SKM-1 (cell line): ENCODE results near the gene SACM1L.

ENCODE experiments used
- DNase-seq: peaks from one replicate; lab custom pipeline; 2025; ENCODE audit not compliant: unreplicated experiment; lab: John Stamatoyannopoulos, UW

SACM1L gene

GRCh38 chr3:45783667-45784066, 94.5 kb downstream of the SACM1L start:
- no peak for DNase-seq

GRCh38 chr3:45785605-45786150, 96.5 kb downstream of the SACM1L start:
- DNase-seq: no peak

DNA sequence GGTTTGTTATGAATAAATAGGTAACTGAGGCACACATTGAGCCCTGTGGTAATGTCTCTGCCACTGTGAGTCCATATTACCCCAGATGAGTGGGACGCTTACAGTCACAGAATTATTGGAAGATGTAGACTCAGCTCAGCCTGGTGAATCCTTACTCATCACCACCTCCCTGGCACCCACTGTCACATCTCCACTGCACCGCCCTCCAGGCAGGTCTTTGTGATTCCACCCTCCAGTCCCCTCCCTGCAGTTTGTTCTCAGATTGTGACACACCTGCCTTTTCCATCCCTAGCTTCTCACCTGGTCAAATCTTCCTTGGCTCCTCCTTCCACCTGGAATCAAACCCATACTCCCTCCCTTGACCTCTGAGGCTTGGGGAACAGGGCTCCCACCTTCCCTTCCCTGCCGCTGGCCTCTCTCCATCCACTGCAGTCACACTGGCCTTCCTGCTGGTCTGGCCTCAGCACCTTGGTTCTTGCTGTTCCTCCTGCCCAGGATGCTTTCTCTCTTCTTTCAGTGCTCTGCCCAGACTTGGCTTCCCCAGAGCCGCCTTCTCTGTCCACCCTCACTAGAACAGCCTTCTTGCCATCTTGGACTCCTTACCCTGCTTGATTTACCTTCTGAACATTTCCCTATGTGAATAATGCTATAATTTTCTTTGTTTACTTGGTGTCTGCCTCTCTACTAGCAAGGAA, 97.8 kb downstream of the SACM1L start:
- DNase-seq: no peak

- DNase-seq: no peak
Observed at GRCh38 chr3:45787551-45787950, 98.4 kb downstream of the SACM1L start.

- DNase-seq: no peak
Observed at GRCh38 chr3:45789235-45789812, 100.1 kb downstream of the SACM1L start.

- no peak for DNase-seq
Observed at GRCh38 chr3:45790596-45790995, 101.4 kb downstream of the SACM1L start.

DNA sequence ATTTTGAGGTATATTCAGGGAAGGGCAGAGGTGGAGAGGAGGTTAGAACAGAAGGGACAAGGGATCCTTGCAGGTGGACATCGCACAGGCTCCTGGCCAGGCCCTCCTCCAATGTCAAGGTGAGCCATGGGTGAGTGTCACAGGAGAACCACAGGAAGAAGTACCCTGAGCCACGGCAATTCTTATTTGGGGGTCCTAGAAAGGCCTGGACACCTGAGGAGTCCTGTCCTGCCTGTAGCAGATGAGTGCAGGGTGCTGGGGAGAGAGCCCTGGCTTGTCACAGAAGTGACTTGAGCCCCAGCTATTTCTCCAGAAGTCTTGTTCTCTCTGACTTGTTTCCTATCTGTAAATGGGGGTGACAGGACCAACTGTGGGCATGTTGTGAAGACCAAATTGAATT, 102.8 kb downstream of the SACM1L start:
- DNase-seq: no peak

DNA sequence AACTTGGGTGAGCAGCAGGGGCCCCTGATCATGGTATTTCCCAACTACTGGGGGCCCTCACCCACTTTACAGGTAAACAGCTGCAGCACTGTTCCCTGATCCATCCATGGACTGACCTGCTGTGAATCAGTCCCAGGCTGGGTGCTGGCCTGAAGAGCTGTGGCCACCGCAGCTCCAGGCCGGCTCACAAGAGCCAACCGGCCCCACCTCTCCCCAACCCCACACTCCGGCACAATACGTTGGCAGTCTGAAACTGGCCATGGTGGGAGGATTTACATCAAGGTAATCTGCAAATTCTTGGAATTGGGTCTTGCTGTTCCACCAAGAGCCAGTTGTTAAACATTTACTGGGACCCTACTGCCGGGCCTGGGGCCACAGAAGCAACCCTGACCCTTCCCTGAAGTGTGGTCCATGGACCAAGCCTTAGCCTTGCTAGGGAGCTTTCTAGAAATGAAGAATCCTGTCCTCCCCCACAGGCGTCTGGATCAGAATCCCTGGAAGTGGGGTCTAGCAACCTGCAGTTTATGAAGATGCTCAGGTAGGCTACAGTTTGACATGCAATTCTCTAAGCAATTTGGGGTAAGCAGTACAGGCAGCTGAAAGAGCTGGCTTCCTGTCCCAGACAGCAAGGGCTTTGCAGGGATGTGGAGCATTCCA, 103.4 kb downstream of the SACM1L start:
- no peak for DNase-seq

DNA sequence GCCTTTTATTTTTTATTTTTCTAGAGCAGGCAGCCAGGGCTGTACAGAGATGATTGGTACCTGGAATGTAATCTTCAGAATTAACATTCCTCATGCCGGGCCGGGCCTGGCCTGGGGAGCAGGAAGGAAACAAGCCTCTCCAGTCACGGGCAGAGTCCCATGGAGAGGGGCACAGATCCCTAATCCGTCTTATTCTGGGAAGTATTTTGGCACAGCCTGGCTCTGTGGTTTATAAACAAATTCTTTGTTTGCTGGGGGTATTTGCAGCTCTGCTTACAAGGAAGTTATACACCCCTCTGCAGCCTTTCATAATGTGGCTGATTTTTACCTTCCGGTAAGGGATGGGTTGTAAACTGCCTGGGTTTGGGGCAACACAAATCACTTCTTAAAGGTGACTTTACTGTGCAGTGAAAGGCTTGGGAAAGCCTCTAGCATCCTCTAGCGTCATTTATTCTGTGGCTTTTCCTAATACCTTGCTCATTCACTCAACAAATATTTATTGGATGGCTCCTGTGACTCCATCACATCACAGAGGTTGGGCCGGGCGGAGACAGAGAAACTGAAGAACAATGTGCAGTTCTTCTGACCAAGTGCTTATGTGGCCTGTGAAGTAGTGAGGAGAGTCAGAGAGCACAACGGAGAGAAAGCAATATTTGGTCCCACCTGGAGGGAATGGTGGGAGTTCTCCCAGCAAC, 104.4 kb downstream of the SACM1L start:
- DNase-seq: no peak

- DNase-seq: no peak
Observed at GRCh38 chr3:45794177-45794560, 105.0 kb downstream of the SACM1L start.

DNA sequence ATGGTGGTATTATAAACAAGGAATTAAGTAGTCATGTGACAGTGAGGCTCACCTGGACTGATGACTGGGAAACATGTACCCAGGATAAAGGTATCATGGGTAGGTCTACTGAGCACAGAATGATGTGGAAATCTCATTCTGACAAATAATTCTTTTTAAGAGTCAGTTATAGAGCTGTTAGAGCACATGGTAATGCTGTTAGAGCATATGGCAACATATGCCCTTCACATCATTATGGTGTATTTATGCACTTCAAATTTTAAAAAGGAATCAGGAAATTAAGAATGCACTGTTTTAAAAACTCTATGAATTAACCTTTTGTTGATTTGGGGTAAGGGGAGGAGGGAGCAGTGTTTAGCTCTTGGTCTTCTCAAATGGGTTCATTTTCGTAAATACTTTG, 105.5 kb downstream of the SACM1L start:
- DNase-seq: no peak
